HUES6 (cell line): ENCODE data around the gene N4BP2.

Experiments
- H3K27ac ChIP-seq: 2 replicates; pipeline ENCODE4 v1.7.0; 2013; ENCODE audit warnings: low read depth, mild to moderate bottlenecking, low read length, inconsistent platforms
- H3K27me3 ChIP-seq: 2 replicates; pipeline ENCODE4 v1.6.1; 2013; ENCODE audit warnings: low read length; ENCODE audit not compliant: control insufficient read depth, insufficient read depth
- H3K36me3 ChIP-seq: 2 replicates; pipeline ENCODE4 v1.6.1; 2013; ENCODE audit warnings: low read length; ENCODE audit not compliant: control insufficient read depth, insufficient read depth
- H3K4me1 ChIP-seq: 2 replicates; pipeline ENCODE4 v1.6.1; 2013; ENCODE audit warnings: low read length; ENCODE audit not compliant: control insufficient read depth, insufficient read depth
- H3K4me3 ChIP-seq: 2 replicates; pipeline ENCODE4 v1.5.1; 2013; ENCODE audit warnings: low read depth, low read length
- H3K9ac ChIP-seq: one replicate; pipeline ENCODE4 v1.6.1; 2013; ENCODE audit warnings: mild to moderate bottlenecking, low read length
- H3K9me3 ChIP-seq: 2 replicates; pipeline ENCODE4 v1.6.1; 2013; ENCODE audit warnings: low read depth, low read length; ENCODE audit not compliant: control insufficient read depth, insufficient read depth

N4BP2 gene

GRCh38 chr4:40152637-40153036, 96.0 kb downstream of the N4BP2 start:
- Histone ChIP-seq H3K4me1 (no peaks in the 10 kb centered on the region), H3K4me3 (no peak overlapping the region), H3K9ac (no peak overlapping the region), H3K9me3 (peaks cover 13% of the 10 kb centered on the region; the same call in 1 of the 2 replicates), H3K27me3 (no peaks in the 10 kb centered on the region), H3K27ac (no peak overlapping the region), H3K36me3 (peaks cover 18% of the 10 kb centered on the region)

- H3K4me3 ChIP-seq: no peak overlapping the region
- H3K4me1 ChIP-seq: no peaks in the 10 kb centered on the region
- peaks cover 7% of the 10 kb centered on the region; the same call in 1 of the 2 replicates for H3K36me3 ChIP-seq
- H3K27me3 ChIP-seq: no peaks in the 10 kb centered on the region
- H3K27ac ChIP-seq: no peak overlapping the region
- no peak overlapping the region for H3K9ac ChIP-seq
- H3K9me3 ChIP-seq: no peaks in the 10 kb centered on the region
Measured at GRCh38 chr4:40157436-40157835, 100.8 kb downstream of the N4BP2 start.

- H3K27me3 ChIP-seq: no peaks in the 10 kb centered on the region
- no peaks in the 10 kb centered on the region for H3K4me1 ChIP-seq
- H3K36me3 ChIP-seq: no peaks in the 10 kb centered on the region
- no peaks in the 10 kb centered on the region for H3K9me3 ChIP-seq
- H3K27ac ChIP-seq: no peak overlapping the region
- no peak overlapping the region for H3K9ac ChIP-seq
- H3K4me3 ChIP-seq: no peak overlapping the region
Measured at GRCh38 chr4:40160258-40160657, 103.6 kb downstream of the N4BP2 start.

GRCh38 chr4:40164459-40164858, 107.8 kb downstream of the N4BP2 start:
- no peaks in the 10 kb centered on the region for H3K27me3 ChIP-seq
- no peak overlapping the region for H3K4me3 ChIP-seq
- no peaks in the 10 kb centered on the region for H3K36me3 ChIP-seq
- peaks cover 3% of the 10 kb centered on the region; the same call in 1 of the 2 replicates for H3K9me3 ChIP-seq
- H3K4me1 ChIP-seq: peaks cover 5% of the 10 kb centered on the region; the same call in 1 of the 2 replicates
- H3K9ac ChIP-seq: no peak overlapping the region
- H3K27ac ChIP-seq: no peak overlapping the region

GRCh38 chr4:40165916-40166315, 109.3 kb downstream of the N4BP2 start:
- H3K27me3 ChIP-seq: no peaks in the 10 kb centered on the region
- H3K36me3 ChIP-seq: no peaks in the 10 kb centered on the region
- H3K4me1 ChIP-seq: peaks cover 5% of the 10 kb centered on the region; the same call in 1 of the 2 replicates
- no peak overlapping the region for H3K9ac ChIP-seq
- H3K27ac ChIP-seq: no peak overlapping the region
- H3K9me3 ChIP-seq: peaks cover 3% of the 10 kb centered on the region; the same call in 1 of the 2 replicates
- H3K4me3 ChIP-seq: no peak overlapping the region

- Histone ChIP-seq H3K9ac (no peak overlapping the region), H3K27me3 (no peaks in the 10 kb centered on the region), H3K4me1 (peaks cover 5% of the 10 kb centered on the region; the same call in 1 of the 2 replicates), H3K4me3 (no peak overlapping the region), H3K27ac (no peak overlapping the region), H3K36me3 (no peaks in the 10 kb centered on the region), H3K9me3 (peaks cover 3% of the 10 kb centered on the region; the same call in 1 of the 2 replicates)
Measured at GRCh38 chr4:40168070-40168469, 111.4 kb downstream of the N4BP2 start.

- no peak overlapping the region for H3K9ac ChIP-seq
- peaks cover 4% of the 10 kb centered on the region; the same call in 1 of the 2 replicates for H3K4me1 ChIP-seq
- peaks cover 3% of the 10 kb centered on the region; the same call in 1 of the 2 replicates for H3K9me3 ChIP-seq
- H3K36me3 ChIP-seq: no peaks in the 10 kb centered on the region
- H3K27me3 ChIP-seq: no peaks in the 10 kb centered on the region
- H3K27ac ChIP-seq: no peak overlapping the region
- H3K4me3 ChIP-seq: no peak overlapping the region
Measured at GRCh38 chr4:40170588-40170987, 113.9 kb downstream of the N4BP2 start.

GRCh38 chr4:40173470-40173875, 116.8 kb downstream of the N4BP2 start:
- Histone ChIP-seq H3K4me3 (no peak overlapping the region), H3K4me1 (peaks cover 8% of the 10 kb centered on the region; the same call in 1 of the 2 replicates), H3K9ac (no peak overlapping the region), H3K36me3 (no peaks in the 10 kb centered on the region), H3K27ac (no peak overlapping the region), H3K27me3 (no peaks in the 10 kb centered on the region), H3K9me3 (no peaks in the 10 kb centered on the region)

GRCh38 chr4:40176602-40177001, 120.0 kb downstream of the N4BP2 start:
- Histone ChIP-seq H3K4me3 (no peak overlapping the region), H3K9ac (no peak overlapping the region), H3K36me3 (no peaks in the 10 kb centered on the region), H3K4me1 (peaks cover 8% of the 10 kb centered on the region; the same call in 1 of the 2 replicates), H3K27ac (no peak overlapping the region), H3K27me3 (no peaks in the 10 kb centered on the region), H3K9me3 (no peaks in the 10 kb centered on the region)

GRCh38 chr4:40177591-40177990, 120.9 kb downstream of the N4BP2 start:
- no peaks in the 10 kb centered on the region for H3K36me3 ChIP-seq
- H3K9ac ChIP-seq: no peak overlapping the region
- no peaks in the 10 kb centered on the region for H3K9me3 ChIP-seq
- no peak overlapping the region for H3K4me3 ChIP-seq
- H3K4me1 ChIP-seq: peaks cover 8% of the 10 kb centered on the region; the same call in 1 of the 2 replicates
- H3K27ac ChIP-seq: no peak overlapping the region
- H3K27me3 ChIP-seq: no peaks in the 10 kb centered on the region

- Histone ChIP-seq H3K36me3 (no peaks in the 10 kb centered on the region), H3K27ac (no peak overlapping the region), H3K4me1 (peaks cover 8% of the 10 kb centered on the region; the same call in 1 of the 2 replicates), H3K9me3 (no peaks in the 10 kb centered on the region), H3K27me3 (no peaks in the 10 kb centered on the region), H3K4me3 (no peak overlapping the region), H3K9ac (no peak overlapping the region)
Measured at GRCh38 chr4:40178672-40179071, 122.0 kb downstream of the N4BP2 start.
